DOHH2 (cell line): ENCODE data around the gene RIC8A.
A peak's percentile ranks its signal among the peaks of the same experiment; 100 is the strongest.

ENCODE experiments used
- H3F3A ChIP-seq: fragments of 200-600 bp; sonication (generic), shearing (Covaris generic); 2 replicates; pipeline ENCODE4 v1.6.0; 2016; ENCODE audit warnings: antibody characterized with exemption, mild to moderate bottlenecking; ENCODE audit not compliant: control insufficient read depth, insufficient read depth
- H3K27ac ChIP-seq: fragments of 200-600 bp; sonication (generic); 2 replicates; pipeline ENCODE4 v1.5.1; 2014; ENCODE audit warnings: low read depth, mild to moderate bottlenecking, low read length, moderate library complexity
- H3K27me3 ChIP-seq: fragments of 200-600 bp; sonication (generic); 2 replicates; pipeline ENCODE4 v1.6.1; 2014; ENCODE audit warnings: mild to moderate bottlenecking, low read length, mixed read lengths; ENCODE audit not compliant: control insufficient read depth
- H3K36me3 ChIP-seq: fragments of 200-600 bp; sonication (generic); 2 replicates; pipeline ENCODE4 v1.6.1; 2014; ENCODE audit warnings: mild to moderate bottlenecking, low read length, moderate library complexity, mixed read lengths; ENCODE audit not compliant: control insufficient read depth
- H3K4me1 ChIP-seq: fragments of 200-600 bp; sonication (generic); 2 replicates; pipeline ENCODE4 v1.6.1; 2014; ENCODE audit warnings: mild to moderate bottlenecking, low read length, mixed read lengths; ENCODE audit not compliant: control insufficient read depth
- H3K4me2 ChIP-seq: fragments of 200-600 bp; sonication (generic); 2 replicates; pipeline ENCODE4 v1.6.0; 2014; ENCODE audit warnings: mild to moderate bottlenecking, low read length, moderate library complexity
- H3K4me3 ChIP-seq: fragments of 200-600 bp; sonication (generic); 2 replicates; pipeline ENCODE4 v1.5.1; 2014; ENCODE audit warnings: mild to moderate bottlenecking, low read length, mixed read lengths
- H3K79me2 ChIP-seq: fragments of 200-600 bp; sonication (generic); 2 replicates; pipeline ENCODE4 v1.6.1; 2014; ENCODE audit warnings: mild to moderate bottlenecking, low read length, mixed read lengths; ENCODE audit not compliant: control insufficient read depth
- H3K9me2 ChIP-seq: fragments of 200-600 bp; sonication (generic); replicated peaks from 2 replicates; pipeline ENCODE4 v1.6.1; 2014; ENCODE audit warnings: mild to moderate bottlenecking, low read length, mixed read lengths; ENCODE audit not compliant: control insufficient read depth
- H3K9me3 ChIP-seq: fragments of 200-600 bp; sonication (generic); 2 replicates; pipeline ENCODE4 v1.6.1; 2014; ENCODE audit warnings: antibody characterized with exemption, low read length, mixed read lengths; ENCODE audit not compliant: control insufficient read depth, insufficient read depth
- H4K20me1 ChIP-seq: fragments of 200-600 bp; sonication (generic); 2 replicates; pipeline ENCODE4 v1.6.0; 2014; ENCODE audit warnings: low read depth, mild to moderate bottlenecking, antibody characterized with exemption, low read length, moderate library complexity; ENCODE audit not compliant: control insufficient read depth, insufficient read depth
- CTCF ChIP-seq: fragments of 200-600 bp; sonication (generic); IDR thresholded peaks from one replicate; pipeline ENCODE4 v1.5.1; 2014; ENCODE audit warnings: antibody characterized with exemption, mild to moderate bottlenecking, low read depth, low read length; ENCODE audit not compliant: poor library complexity, severe bottlenecking
- EZH2phosphoT487 ChIP-seq: fragments of 200-600 bp; sonication (generic); IDR thresholded peaks from 2 replicates; pipeline ENCODE4 v1.6.1; 2017; ENCODE audit warnings: borderline replicate concordance, mild to moderate bottlenecking, antibody characterized with exemption, low read length, moderate library complexity, mixed read lengths

The RIC8A gene

GRCh38 chr11:206002-206384, 1.5 kb upstream of the RIC8A start:
- peaks cover 68% of the 10 kb centered on the region for H3K36me3 ChIP-seq
- no peak for TF ChIP-seq CTCF
- H3K4me1 ChIP-seq, result peaks cover 26% of the 10 kb centered on the region
- peaks cover 20% of the 10 kb centered on the region for H4K20me1 ChIP-seq
- H3K27me3 ChIP-seq, result no peaks in the 10 kb centered on the region
- H3K4me2 ChIP-seq, result peak overlapping the region; percentile 98
- H3K4me3 ChIP-seq, result peak overlapping the region; percentile 100
- peaks cover 8% of the 10 kb centered on the region for H3F3A ChIP-seq
- no peak overlapping the region for H3K27ac ChIP-seq
- no peaks in the 10 kb centered on the region for H3K9me2 ChIP-seq
- no peaks in the 10 kb centered on the region for H3K9me3 ChIP-seq
- H3K79me2 ChIP-seq, result peaks cover 60% of the 10 kb centered on the region

- H3K36me3 ChIP-seq, result peaks cover 75% of the 10 kb centered on the region
- TF ChIP-seq CTCF (no peak), EZH2phosphoT487 (no peak)
- no peaks in the 10 kb centered on the region for H3K27me3 ChIP-seq
- H3K27ac ChIP-seq, result peak overlapping the region; percentile 89
- H3K4me3 ChIP-seq, result peak overlapping the region; percentile 100
- no peaks in the 10 kb centered on the region for H3K9me2 ChIP-seq
- peak overlapping the region; percentile 98 for H3K4me2 ChIP-seq
- H3K9me3 ChIP-seq, result no peaks in the 10 kb centered on the region
- peaks cover 26% of the 10 kb centered on the region for H3K4me1 ChIP-seq
- peaks cover 20% of the 10 kb centered on the region for H4K20me1 ChIP-seq
- H3K79me2 ChIP-seq, result peaks cover 66% of the 10 kb centered on the region
- peaks cover 8% of the 10 kb centered on the region for H3F3A ChIP-seq
Observed at GRCh38 chr11:206526-207207, 841 bp upstream of the RIC8A start.

DNA sequence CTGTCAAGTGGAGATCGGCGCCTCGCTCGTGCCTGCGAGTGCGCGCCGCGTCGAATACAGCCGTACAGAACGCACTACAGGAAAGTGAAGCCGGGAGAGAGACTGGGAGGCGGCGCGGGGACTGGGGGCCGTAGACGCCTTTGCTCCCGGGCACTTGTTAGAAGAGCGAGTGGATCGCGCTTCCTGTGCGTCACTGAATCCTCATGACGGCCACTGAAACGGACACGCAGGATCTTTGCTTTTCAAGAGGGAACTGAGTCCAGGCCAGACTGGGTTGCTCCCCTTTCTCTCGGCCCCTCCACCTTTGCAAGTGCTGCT, 314 bp downstream of the RIC8A start:
- Histone ChIP-seq H3K27me3 (no peaks in the 10 kb centered on the region), H3K79me2 (peaks cover 66% of the 10 kb centered on the region), H3K36me3 (peaks cover 86% of the 10 kb centered on the region)

More for the DNA sequence above, 314 bp downstream of the RIC8A start:
- H3K4me1 ChIP-seq, result peaks cover 26% of the 10 kb centered on the region
- H3F3A ChIP-seq, result peaks cover 8% of the 10 kb centered on the region
- peak overlapping the region; percentile 89 for H3K27ac ChIP-seq
- peak overlapping the region; percentile 100 for H3K4me3 ChIP-seq
- peak overlapping the region; percentile 98 for H3K4me2 ChIP-seq
- H3K9me3 ChIP-seq, result no peaks in the 10 kb centered on the region
- peaks cover 20% of the 10 kb centered on the region for H4K20me1 ChIP-seq
- no peaks in the 10 kb centered on the region for H3K9me2 ChIP-seq
- no peak for TF ChIP-seq EZH2phosphoT487
- no peak for TF ChIP-seq CTCF
